Lower leg skin (tissue), 4 donors: Measurements from ENCODE around the gene NNMT. TPM values are rescaled to one million over a fixed set of nuclear protein-coding genes. Genes with fewer than 3 reads are reported as not detected.

ENCODE experiments used
- DNase-seq, 2 donors: peaks; one replicate each; pipeline ENCODE4 v3.0.0-alpha.2; 2019; ENCODE audit warnings: low spot score in 2 of 2
- H3K4me3 ChIP-seq: fragments of 200-600 bp; sonication (generic); 2 replicates; pipeline ENCODE4 v1.5.1; 2017; ENCODE audit warnings: mild to moderate bottlenecking, low read depth; ENCODE audit not compliant: poor library complexity, severe bottlenecking
- CTCF ChIP-seq, 3 donors: fragments of 450-650 bp; IDR thresholded peaks; one replicate each; pipeline ENCODE4 v1.5.1; 2016; ENCODE audit warnings: antibody characterized with exemption in 3 of 3, mild to moderate bottlenecking in 3 of 3, moderate library complexity in 2 of 3
- POLR2A ChIP-seq, 2 donors: fragments of 450-650 bp; IDR thresholded peaks; one replicate each; pipeline ENCODE4 v1.6.1; 2016 to 2017; ENCODE audit warnings: antibody characterized with exemption in 2 of 2, mild to moderate bottlenecking in 1 of 2, moderate library complexity in 1 of 2
- WGBS, 2 donors: methylation state at CpG; one replicate each; pipeline ENCODE4 v1.1.5; 2018; 5-methylcytosine and 5-hydroxymethylcytosine counted together
- intact Hi-C: fragments of 100-400 bp; cut with DNase I; formaldehyde crosslinking; loops from one replicate; pipeline ENCODE4 v1.15.0; 2023; ENCODE audit warnings: low total_unique reads
- total RNA-seq, 4 donors: library from RNA; depleted of rRNA; stranded (reverse); fragments of >200 nt; gene quantifications; one replicate each; pipeline ENCODE4 v1.1.0, GENCODE V29; 2016

Gene NNMT
- total RNA-seq, 4 donors from 2014 or later: 137 to 381 (median 145) TPM

- intact Hi-C loops: no loop called here
- TF ChIP-seq POLR2A (IDR thresholded peaks at IDR 0.05) (no peak), CTCF (IDR thresholded peaks at IDR 0.05) (no peak)
- DNase-seq: no peak
- no peak overlapping the region for H3K4me3 ChIP-seq
- WGBS, 2 donors: 87 to 99% methylated on average over 3 of the region's 3 CpGs
These were observed 13.7 kb upstream of the NNMT start for GRCh38 chr11:114282488-114282887.

GRCh38 chr11:114283422-114283821 lies 12.8 kb upstream of the NNMT start:
- H3K4me3 ChIP-seq: no peak overlapping the region
- 85 to 87% methylated on average over 3 of the region's 3 CpGs for WGBS, 2 donors
- TF ChIP-seq POLR2A (IDR thresholded peaks at IDR 0.05): no peak
- TF ChIP-seq CTCF (IDR thresholded peaks at IDR 0.05): no peak
- intact Hi-C loops: no loop called here
- no peak for DNase-seq

- intact Hi-C loops: no loop called here
- H3K4me3 ChIP-seq: no peak overlapping the region
- peak in 1 of 2 donors; percentile 90 for DNase-seq
- no peak for TF ChIP-seq POLR2A (IDR thresholded peaks at IDR 0.05)
- TF ChIP-seq CTCF (IDR thresholded peaks at IDR 0.05): no peak
- 15% methylated on average over 2 of the region's 2 CpGs for WGBS, 2 donors
These were observed 12.2 kb upstream of the NNMT start for GRCh38 chr11:114284021-114284420.

GRCh38 chr11:114284914-114285313 lies 11.3 kb upstream of the NNMT start:
- WGBS, 2 donors: 74 to 76% methylated on average over 7 of the region's 7 CpGs
- no peak for DNase-seq
- no peak overlapping the region for H3K4me3 ChIP-seq
- TF ChIP-seq CTCF (IDR thresholded peaks at IDR 0.05) (no peak), POLR2A (IDR thresholded peaks at IDR 0.05) (no peak)
- intact Hi-C loops: no loop called here

GRCh38 chr11:114285599-114285998 lies 10.6 kb upstream of the NNMT start:
- H3K4me3 ChIP-seq: no peak overlapping the region
- no peak for TF ChIP-seq CTCF (IDR thresholded peaks at IDR 0.05)
- TF ChIP-seq POLR2A (IDR thresholded peaks at IDR 0.05): no peak
- WGBS, 2 donors: 50 to 60% methylated on average over 3 of the region's 3 CpGs
- intact Hi-C loops: no loop called here
- no peak for DNase-seq

GRCh38 chr11:114286229-114286628 lies 10.0 kb upstream of the NNMT start:
- no peak for DNase-seq
- no peak overlapping the region for H3K4me3 ChIP-seq
- intact Hi-C loops: no loop called here
- TF ChIP-seq CTCF (IDR thresholded peaks at IDR 0.05) (no peak), POLR2A (IDR thresholded peaks at IDR 0.05) (no peak)
- WGBS, 2 donors: 94 to 96% methylated on average over 3 of the region's 3 CpGs
